Globus pallidus (tissue), 1 donor: ENCODE results near the gene MT1G.
"Not testable (repeated sequence)": the region's sequence is repeated elsewhere in the genome, so short reads cannot be mapped to it uniquely, and the experiment has no call there.

Experiments
- DNase-seq: peaks from one replicate; pipeline ENCODE4 v3.0.0-alpha.2; 2015; ENCODE audit warnings: low spot score

The MT1G gene

DNA sequence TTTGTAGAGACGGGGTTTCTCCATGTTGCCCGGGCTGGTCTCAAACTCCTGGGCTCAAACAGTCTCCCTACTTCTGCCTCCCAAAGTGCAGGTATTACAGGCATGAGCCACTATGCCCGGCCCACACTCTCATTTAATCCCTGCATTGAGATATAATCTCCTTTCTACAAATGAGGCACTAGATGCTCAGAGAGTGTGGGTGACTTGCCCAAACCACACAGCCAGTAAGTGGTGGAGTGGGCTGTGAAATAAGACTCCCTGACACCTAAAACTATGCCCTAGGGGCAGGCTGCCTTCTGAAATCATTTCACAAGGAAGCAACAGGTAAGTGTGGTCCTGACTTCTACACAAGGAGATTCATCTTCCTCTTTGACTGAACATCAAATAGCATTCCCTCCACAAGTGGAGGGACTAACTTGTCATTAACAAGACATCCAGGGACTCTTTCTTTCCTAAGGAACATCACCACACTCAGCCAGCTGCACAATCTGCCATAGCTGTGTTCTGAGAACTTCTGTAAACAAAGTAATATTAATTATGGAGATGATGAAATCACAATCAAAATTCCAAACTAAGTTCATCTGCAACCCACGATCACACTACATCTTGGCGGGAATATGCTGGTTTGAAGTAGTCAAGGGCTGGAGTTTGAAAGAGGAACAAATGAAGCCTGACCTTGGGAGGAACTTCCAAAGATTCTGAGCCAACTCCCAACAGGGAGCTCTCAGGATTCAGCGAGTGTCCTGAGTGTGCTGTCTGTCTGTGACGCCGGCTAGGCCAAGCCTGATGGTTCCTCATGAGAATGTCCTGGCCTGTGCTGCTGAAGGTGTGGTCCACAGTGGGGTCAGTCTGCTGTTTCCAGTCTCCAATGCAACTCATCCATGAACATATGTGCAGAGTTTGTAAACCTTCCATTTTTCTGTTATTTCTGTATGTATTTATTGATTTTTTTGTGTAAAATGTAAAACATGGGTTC lies 2.3 kb downstream of the MT1G start:
- DNase-seq, result not testable (repeated sequence)

DNA sequence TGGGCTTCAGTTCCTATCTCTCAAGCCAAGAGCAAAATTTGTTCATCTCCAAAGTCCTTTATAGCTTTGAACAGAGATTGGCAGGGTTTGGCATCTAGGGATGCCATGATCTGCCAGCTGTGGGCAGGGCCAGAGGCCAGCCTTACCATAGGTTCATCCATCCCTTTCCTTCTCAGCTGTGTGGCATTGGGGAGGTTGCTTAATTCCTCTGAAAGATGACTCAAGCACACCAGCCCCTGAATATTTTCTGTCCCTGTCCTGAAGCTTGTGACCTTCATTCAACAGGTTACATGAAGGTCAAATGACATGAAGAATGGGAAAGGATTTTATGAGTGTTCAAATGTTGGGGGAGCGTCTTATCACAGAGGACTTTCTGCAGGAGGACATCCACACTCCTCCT lies 3.4 kb downstream of the MT1G start:
- no peak for DNase-seq

DNA sequence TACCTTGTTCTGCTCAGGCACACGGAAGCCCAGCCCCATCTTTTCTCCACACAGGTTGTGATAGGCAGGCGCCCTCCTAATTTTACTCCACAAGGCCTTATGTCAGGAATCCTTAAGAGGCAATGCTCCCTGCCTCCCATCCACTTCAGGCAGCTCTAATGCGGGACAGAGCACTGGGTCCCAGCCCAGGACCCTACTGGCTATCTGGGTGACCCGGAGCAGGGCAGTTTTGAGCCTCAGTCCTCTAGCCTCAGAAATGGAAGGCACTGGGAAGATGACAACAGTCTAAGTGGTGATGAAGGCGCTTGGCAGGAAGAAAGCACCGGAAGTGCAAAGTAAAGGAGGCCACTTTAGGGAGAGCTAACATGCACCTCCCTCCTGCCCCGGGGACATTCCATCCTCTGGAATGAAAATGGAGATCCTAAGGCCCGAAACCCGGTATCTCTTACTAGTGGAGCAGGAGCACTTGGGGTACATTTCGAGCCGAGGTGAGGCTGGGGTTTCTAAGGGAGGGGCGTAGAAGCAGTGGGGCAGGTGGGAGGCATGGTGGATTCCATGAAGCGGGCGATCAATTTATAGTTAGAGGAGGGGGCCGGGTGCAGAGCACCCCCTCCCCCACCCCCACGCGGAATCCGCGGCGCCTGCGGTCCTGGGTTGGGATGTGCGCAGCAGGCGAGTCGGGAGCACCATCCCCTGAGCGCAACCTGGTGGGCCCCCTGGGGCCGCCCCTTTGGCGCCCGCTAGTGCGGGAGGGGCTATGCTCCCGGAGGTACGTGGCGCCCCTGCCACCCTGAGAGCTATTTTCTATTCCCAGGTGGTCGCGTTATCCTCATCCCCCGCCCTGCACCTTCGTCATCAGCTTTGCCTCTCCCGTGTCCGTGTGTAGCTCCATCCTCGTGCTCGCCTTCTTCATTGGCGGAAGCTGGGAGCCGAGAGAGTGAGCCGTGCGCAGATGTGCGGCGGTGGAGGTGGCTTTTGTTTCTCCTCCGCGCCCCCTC lies 5.2 kb downstream of the MT1G start:
- DNase-seq, result no peak

DNA sequence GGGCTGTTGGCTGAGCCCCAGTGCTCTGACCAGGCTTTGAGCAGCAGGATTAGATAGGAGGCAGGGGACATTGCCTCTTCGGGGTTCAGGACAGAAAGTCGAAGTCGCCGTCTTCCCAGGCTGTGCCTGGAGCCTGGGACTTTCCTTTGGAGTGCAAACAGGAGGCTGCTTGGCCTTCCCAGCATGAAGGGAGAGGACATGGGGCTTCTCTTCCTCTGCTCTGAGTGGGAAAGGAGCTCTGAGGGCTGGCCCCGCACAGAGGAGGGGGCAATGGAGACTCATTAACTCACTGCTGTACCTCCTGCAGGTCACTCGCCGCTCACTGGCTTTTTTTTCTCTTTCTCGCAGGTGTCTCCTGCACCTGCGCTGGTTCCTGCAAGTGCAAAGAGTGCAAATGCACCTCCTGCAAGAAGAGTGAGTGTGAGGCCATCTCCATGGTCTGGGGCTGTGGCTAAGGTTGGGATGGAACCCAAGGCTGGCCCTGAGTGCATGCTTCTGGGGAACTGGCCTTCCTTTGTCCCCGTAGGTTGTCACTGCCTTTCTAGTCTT lies 9.5 kb downstream of the MT1G start:
- DNase-seq, result no peak

DNA sequence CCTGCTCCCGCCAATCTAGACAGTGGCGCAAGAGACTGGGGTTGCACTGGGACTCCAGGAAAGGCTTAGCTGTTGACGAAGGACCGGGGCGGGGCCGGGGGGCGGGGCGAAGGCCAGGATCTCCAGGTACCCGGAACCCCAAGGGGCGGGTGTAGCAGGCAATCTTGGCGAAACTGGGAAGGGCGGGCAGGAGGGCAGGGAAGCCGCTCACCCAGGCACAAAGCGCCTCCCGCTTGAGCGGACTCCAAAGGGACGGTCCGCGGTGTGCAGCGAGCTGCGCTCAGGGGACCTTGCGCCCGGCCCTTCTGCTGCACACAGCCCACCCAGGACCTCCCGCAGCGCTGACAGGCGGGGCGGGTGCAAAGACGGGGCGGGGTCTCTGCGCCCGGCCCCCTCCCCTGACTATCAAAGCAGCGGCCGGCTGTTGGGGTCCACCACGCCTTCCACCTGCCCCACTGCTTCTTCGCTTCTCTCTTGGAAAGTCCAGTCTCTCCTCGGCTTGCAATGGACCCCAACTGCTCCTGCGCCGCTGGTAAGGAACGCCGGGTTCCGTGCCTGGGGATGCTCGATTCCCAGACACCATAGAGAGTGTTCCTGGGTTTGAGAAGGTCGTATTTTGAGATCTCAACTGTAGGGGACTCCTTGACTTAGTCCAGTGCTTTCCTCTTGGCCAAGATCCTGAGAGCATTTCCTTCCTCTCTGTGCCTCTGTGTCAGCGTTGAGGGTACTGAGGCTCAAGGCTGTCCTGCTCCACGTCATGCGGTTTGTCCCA lies 10.1 kb downstream of the MT1G start, which contains the start of gene MT1F:
Gene MT1F (plus strand): TSS at position 405 of the 772 bp plus-strand sequence. CDS start 100 bp downstream, at position 505.
- DNase-seq, result peak; percentile 55

DNA sequence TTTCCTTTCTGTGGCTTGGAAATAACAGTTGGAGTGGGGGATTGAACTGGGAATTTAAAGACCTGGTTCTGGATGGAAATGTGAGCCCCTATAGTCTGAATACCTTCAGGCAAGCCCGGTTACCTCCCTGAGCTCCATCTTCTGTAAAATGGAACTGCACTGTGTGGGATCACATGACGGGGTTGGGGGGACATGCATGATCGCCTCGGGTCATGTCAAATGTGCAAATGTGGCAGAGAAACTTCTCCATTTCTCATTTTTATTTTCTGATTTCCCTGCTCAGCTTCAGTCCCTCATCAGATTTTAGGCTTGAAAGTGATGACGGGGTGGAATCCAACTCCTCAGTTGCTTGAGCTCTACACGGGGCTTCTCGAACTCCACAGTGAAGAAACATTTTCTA lies 14.6 kb downstream of the MT1G start:
- no peak for DNase-seq

DNA sequence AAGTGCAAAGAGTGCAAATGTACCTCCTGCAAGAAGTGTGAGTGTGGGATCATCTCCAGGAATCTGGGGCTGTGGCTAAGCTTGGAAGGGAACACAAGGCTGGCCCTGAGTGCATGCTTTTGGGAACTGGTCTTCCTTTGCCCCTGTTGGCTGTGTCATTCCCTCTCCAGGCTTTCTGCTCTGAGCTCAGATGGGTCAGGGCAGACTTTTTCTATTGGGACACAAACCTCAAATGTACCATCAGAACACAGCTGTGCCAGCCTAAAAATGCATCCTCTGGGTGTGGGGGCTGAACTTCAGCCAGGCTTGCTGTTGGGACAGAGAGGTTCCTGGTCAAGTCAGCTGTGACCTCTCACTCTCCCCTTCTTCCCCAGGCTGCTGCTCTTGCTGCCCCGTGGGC lies 15.3 kb downstream of the MT1G start:
- no peak for DNase-seq

DNA sequence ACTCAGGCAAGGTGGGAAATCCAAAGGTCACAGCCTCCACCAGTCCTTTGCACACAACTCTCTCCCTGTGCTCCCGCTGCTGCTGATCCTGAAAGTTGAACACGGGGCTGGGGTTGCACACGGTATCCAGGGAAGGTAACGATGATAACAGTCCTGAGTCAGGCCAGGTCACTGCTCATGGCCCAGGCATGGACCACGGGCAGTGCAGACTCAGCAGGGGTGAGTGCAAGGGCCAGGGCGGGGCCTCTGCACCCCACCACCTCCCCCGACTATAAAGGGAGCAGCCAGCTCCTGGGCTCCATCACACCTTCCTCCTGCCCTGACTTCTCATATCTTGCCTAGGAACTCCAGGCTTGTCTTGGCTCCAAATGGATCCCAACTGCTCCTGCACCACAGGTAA lies 16.3 kb downstream of the MT1G start, which contains the start of gene MT1B:
Gene MT1B (plus strand): TSS at position 301 of the 400 bp plus-strand sequence. CDS start 68 bp downstream, at position 369.
- no peak for DNase-seq

DNA sequence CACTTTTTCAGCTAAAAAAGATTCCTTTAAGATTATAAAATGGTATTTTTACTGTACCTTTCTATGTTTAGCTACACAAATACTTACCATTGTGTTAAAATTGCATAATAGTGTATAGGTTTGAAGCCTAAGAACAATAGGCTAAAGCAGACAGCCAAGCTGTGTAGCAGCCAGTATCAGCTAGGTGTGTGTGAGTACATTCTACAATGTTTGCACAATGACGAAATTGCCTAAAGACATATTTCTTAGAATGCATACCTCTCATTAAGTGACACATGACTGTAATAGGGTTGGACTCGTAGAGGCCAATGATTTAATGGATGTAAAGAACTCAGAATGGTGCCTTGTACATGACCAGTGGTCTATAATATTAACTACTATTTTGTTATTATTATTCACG lies 18.0 kb downstream of the MT1G start:
- DNase-seq, result no peak

DNA sequence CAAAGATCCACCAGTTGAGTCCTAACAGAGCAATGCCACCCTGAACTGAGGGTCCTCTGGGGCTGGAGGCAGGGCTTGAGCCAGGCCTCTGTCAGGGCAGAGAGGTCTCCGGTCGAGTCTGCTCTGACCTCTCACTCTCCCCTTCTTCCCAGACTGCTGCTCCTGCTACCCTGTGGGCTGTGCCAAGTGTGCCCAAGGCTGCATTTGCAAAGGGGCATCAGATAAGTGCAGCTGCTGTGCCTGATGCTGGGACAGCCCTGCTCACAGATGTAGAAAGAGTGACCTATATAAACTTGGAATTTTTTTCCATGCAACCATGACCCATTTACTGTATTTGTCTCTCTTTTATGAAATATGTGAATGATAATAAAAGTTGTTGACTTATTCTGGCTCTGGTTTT lies 18.6 kb downstream of the MT1G start:
- no peak for DNase-seq

DNA sequence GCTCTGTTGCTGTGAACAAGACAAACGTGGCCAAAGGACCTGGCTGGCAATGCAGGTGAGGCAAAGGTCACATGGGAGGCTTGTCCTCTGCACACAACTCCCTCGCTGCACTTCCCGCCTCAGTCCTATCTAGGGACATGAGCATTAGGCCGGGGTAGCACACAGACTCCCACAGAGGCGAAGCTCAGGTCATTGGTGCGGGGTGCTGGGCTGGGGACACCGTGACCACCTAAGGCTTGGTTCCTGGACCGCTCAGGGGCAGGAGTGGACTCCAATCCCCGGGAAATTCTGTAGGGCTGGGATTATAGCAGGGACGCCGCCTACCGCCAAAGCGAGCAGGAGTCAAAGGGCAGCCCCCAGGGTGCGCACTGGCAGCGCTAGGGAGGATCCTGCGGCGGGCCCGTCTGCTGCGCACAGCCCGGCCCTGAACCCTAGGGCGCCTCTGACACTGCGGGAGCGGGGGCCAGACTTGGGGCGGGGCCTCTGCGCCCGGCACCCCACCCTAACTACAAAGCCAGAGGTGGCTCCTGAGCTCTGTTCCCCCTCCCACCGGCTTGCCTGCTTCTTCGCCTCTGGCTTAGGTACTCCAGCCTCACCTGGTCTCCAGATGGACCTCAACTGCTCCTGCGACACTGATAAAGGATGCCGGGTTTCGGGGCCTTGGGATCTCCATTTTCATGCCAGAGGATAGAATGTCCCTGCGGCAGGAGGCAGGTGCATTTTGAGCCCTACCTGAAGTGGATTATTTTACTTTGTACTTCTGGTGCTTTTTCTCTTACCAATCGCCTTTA lies 20.0 kb downstream of the MT1G start:
- no peak for DNase-seq

DNA sequence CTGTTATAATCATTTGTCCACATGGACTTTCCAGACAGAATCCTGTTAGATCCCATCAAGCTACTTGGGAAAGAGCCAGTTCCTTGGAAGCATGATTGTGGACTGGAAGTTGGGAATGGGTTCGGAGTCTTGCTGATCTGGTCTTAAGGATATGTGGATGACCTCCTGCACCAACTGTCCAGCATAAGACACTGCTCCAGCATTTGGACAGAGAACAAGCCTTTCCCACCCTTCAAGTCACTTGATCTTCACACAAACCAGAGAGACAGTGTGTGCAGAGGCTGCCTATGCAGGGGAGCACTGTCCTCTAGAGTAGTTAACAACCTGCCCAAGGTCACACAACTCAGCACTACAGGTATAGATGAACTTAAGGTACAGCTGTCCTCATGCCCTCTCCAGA lies 22.0 kb downstream of the MT1G start:
- no peak for DNase-seq

DNA sequence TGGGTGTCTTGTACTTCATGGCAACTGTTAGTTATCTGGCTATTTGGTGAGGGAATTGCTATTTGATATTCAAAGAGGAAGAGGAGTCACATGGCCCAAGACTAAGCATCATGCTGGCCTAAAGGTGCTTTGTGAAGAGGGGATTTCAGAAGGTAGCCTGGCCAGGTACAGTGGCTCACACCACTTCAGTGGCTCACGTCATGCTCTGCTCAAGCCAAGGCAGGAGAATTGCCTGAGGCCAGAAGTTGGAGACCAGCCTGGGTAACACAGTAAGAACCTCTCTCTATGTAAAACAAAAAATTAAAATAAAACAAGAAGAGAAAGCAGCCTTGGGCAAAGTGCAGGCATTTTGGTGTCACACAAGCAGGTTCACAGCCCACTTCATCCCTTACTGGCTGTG lies 22.6 kb downstream of the MT1G start:
- DNase-seq, result no peak

DNA sequence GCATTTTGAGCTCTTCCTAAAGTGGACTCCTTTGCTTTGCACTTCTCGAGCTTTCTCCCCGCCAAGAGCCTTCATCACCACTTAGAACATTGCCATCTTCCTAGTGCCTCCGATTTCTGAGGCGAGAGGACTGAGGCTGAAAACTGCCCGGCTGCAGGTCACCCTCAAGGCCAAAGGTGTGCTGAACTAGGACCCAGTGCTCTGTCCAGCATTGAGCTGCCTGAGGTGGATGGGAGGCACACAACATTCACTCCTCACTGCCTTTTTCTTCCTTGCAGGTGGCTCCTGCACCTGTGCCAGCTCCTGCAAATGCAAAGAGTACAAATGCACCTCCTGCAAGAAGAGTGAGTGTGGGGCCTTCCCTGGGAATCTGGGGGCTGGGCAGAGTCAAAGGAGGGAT lies 24.0 kb downstream of the MT1G start:
- DNase-seq, result no peak

DNA sequence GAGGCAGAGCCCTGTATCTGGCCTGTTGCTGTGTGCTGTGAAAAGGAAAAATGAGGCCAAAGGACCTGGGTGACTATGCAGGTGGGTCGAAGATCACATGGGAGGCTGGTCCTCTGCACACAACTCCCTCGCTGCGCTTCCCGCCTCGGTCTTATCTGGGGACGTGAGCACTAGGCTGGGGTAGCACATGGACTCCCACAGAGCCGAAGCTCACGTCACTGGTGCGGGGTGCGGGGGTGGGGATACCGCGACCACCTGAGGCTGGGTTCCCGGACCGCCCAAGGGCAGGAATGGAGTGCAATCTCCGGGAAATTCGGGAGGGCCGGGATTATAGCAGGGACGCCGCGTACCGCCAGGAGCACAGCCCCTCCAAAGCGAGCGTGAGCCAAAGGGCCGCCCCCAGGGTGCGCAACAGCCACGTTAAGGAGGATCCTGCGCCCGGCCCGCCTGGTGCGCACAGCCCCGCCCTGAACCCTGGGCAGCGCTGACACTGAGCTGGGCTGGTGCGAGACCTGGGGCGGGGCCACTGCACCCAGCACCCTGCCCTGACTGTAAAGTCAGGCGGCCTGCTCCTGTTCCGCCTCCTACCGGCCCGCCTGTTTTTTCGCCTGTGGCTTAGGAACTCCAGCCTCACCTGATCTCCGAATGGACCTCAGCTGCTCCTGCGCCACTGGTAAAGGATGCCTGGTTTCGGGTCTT lies 24.6 kb downstream of the MT1G start:
- no peak for DNase-seq

DNA sequence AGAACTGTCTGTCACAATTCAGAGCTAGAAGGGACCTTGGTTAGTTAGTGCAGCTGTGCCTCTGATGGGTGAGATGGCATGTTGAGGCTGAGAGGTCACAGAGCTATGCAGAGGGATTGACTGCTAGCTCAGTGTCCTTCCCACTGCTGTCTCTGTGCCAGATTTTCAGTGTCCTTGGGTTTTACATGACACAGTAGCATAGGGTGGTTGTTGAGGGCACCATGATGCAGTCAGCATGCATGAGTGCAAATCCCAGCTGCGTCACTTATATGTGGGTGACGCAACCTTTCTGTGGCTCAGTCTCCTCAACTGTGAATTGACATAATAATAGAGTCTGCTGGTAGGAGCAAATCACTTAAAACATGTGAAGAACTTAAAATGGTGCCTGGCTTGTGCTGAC lies 26.7 kb downstream of the MT1G start:
- DNase-seq, result no peak

DNA sequence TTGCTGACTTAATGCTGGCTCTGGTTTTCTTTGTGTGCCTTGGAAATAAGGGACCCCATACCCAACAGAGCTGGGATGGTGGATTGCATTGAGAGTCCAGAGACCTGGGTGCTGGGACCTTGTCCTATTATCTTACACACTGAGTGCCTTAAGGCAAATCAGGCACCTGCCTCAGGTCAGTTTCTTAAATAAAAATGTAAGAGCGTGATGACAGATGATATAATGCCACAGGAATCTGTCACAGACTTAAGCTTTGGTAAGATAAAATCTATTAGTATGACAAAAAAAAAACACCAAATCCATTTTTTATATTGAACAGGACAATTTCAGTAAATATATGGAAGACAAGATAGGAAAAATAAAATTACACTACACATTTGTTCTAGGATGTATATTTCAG lies 27.8 kb downstream of the MT1G start:
- no peak for DNase-seq

DNA sequence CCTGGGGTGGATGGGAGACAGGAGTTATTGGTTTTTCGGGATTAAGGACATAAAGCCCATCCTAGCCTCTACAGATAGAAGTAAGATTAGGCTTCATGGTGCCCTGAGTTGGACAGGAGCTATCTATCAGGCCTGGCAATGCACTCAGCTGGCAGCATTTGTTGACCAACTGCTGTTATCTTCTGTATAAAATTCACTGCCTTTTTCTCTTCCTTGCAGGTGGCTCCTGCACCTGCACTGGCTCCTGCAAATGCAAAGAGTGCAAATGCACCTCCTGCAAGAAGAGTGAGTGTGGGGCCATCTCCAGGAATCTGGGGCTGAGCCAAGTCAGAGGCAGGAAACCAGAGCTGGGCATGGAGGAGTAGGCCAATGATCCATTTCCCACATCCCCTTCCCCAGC lies 28.8 kb downstream of the MT1G start:
- DNase-seq, result no peak

DNA sequence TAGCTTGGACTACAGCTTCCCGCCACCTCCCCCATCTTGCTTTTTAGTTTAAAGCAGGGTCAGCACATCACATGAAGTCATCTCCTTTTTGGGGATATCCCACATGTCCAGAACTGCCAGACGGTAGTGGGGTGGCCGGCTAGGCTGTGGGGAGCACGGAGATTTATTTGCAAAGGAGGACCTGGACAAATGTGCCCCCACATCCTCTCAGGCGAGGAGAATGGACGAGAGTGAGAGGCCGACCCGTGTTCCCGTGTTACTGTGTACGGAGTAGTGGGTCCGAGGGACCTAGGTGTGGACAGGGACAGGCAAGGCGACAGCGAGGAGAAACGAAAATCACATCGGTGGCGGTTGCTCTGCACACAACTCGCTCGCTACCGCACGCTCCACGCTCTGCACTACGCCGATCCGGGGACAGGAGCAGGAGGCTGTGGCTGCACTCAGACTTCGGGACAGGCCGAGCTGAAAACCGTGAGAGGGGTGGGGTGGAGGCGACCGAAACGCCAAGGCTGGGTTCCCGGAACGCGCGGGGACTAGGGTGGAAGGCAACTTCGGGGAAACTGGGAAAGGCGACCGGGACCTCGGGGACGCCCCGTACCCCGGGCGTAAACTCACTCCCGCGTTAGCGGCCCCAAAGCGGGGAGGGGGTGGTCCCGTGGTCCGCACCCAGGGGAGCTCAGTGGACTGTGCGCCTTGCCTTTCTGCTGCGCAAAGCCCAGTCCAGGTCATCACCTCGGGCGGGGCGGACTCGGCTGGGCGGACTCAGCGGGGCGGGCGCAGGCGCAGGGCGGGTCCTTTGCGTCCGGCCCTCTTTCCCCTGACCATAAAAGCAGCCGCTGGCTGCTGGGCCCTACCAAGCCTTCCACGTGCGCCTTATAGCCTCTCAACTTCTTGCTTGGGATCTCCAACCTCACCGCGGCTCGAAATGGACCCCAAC lies 29.8 kb downstream of the MT1G start, which contains the start of gene MT1A:
Gene MT1A (plus strand): TSS at position 853 of the 937 bp plus-strand sequence. CDS start 73 bp downstream, at position 926.
- DNase-seq, result no peak
